GM12872 (cell line): ENCODE measurements around the gene B3GNT2.

Experiments
- TF ChIP-seq, protein P1 (sequence below): IDR thresholded peaks from 3 replicates; pipeline ENCODE4 v1.5.1; 2011; ENCODE audit warnings: low read depth, mild to moderate bottlenecking, low read length, moderate library complexity; ENCODE audit not compliant: insufficient read depth

The B3GNT2 gene

DNA sequence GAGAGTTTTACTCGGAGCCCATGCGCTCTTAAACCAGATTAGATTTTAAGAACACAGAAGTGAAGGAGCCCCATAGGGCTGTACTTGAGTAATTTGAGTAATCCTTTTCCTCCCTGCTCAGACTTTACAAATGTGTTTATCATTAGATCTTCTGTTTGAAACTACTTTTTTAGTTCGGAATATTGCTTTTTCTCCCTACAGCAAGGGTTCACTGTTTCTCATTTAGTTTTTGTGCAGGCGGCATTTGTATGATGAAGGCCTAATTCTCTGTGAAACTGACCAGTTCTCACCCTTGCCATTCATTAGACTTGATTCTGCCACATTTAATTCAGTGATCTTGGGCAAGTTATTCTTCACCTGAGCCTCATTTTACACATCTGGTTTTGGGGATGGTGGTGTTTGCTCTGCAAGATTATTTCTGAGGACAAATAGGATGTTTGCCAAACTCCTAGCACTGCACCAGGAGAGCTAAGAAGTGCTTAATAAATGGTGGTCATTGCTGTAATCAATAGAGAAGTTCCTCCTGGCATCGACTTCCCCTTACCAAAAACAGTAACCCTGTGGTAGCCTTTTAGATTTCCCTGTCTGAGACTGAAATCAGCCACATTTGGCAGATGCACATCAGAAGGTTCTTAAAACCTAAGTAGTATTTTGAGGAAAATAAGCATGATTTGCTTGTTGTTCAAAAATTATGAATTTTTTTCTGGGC, 2.2 kb downstream of the B3GNT2 start:
- TF ChIP-seq, protein P1, sequence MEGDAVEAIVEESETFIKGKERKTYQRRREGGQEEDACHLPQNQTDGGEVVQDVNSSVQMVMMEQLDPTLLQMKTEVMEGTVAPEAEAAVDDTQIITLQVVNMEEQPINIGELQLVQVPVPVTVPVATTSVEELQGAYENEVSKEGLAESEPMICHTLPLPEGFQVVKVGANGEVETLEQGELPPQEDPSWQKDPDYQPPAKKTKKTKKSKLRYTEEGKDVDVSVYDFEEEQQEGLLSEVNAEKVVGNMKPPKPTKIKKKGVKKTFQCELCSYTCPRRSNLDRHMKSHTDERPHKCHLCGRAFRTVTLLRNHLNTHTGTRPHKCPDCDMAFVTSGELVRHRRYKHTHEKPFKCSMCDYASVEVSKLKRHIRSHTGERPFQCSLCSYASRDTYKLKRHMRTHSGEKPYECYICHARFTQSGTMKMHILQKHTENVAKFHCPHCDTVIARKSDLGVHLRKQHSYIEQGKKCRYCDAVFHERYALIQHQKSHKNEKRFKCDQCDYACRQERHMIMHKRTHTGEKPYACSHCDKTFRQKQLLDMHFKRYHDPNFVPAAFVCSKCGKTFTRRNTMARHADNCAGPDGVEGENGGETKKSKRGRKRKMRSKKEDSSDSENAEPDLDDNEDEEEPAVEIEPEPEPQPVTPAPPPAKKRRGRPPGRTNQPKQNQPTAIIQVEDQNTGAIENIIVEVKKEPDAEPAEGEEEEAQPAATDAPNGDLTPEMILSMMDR: no peak

GRCh38 chr2:62199392-62200125, 3.6 kb downstream of the B3GNT2 start:
- TF ChIP-seq, protein P1: no peak

DNA sequence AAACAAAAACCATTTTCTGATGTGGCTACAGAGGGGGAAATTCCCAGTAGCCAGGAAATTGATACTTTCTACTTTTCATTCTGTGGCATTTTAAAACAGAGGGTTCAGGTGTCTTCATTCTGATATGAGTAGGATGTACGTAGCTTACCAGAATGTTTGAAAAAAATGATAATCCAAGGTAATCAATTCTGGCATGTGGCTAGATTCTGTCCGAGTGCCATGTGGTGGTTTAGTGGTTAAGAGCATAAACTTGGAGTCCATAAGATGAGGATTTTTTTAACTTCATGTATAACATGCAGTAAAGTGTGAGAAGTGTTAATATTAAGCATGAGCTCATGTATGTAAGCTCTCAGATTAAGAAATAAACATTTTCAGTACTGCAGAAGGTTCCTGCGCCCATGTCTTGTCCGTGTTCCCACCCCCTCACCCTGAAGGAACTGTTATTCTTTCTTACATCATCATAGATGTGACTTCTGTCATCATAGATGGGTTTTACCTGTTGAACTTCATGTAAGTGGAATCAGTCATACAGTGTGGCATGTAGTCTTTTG, 4.5 kb downstream of the B3GNT2 start:
- TF ChIP-seq, protein P1: no peak

GRCh38 chr2:62200868-62201267, 5.0 kb downstream of the B3GNT2 start:
- TF ChIP-seq, protein P1: no peak

- TF ChIP-seq, protein P1: no peak
Measured at GRCh38 chr2:62201307-62201706, 5.4 kb downstream of the B3GNT2 start.

DNA sequence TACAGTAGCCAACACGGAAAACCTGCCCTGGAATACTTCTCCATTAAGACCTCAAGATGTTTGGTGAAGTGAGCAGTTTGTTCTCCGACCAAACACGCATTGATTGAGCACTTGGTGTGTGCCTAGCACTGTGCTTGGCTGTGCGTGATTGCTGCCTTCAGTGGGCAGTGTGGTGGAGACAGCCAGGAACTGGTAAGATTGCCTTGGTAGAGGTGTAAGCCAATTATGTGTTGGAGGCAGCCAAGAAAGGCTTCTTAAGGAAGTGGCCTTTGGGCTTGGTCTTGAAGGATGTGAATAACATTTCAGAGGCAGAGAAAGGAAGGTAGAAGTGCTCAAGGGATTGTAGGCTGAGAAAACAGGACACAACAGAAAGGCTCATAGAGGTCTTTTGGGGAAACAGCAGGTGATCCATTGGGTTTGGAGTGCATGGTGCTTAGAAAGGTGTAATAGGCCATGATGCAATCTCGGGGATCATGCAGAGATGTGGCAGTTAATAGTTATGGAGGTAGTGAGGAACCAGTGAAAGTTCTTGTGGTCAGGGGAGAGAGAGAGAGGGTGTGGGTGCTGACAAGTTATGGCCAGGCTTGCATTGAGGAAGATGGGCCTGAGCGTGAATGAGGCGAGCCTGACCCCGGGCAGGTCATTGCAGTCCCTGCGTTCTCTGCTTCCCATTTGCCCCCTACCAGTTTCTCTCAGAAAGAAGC, 6.3 kb downstream of the B3GNT2 start:
- TF ChIP-seq, protein P1: no peak

GRCh38 chr2:62202729-62203128, 6.8 kb downstream of the B3GNT2 start:
- TF ChIP-seq, protein P1: no peak
